Astrocyte (in vitro differentiated cells and primary cell): ENCODE results near the gene SCAMP5. TPM values are rescaled to one million over a fixed set of nuclear protein-coding genes. Genes with fewer than 3 reads are reported as not detected.

Experiments used
- DNase-seq: peaks from one replicate; pipeline ENCODE4 v3.0.0-alpha.2; 2010; ENCODE audit warnings: low read depth
- FAIRE-seq: peaks from 2 replicates; lab custom pipeline; 2011; peaks lifted over from hg19 to GRCh38; lab: Jason Lieb, UNC
- H2AFZ ChIP-seq: 2 replicates; pipeline ENCODE4 v1.6.0; 2012; ENCODE audit warnings: low read depth, low read length, inconsistent platforms
- H3K27ac ChIP-seq: 2 replicates; pipeline ENCODE4 v1.5.1; 2011; ENCODE audit warnings: low read depth, low read length, inconsistent platforms
- H3K27me3 ChIP-seq: 2 replicates; pipeline ENCODE4 v1.6.0; 2011; ENCODE audit warnings: low read length, inconsistent platforms; ENCODE audit not compliant: insufficient read depth
- H3K36me3 ChIP-seq: 2 replicates; pipeline ENCODE4 v1.5.1; 2011; ENCODE audit warnings: low read length, inconsistent platforms; ENCODE audit not compliant: insufficient read depth
- H3K4me1 ChIP-seq: 2 replicates; pipeline ENCODE4 v1.5.1; 2011; ENCODE audit warnings: low read length, inconsistent platforms; ENCODE audit not compliant: insufficient read depth
- H3K4me2 ChIP-seq: 2 replicates; pipeline ENCODE4 v1.6.0; 2012; ENCODE audit warnings: low read length, inconsistent platforms
- H3K4me3 ChIP-seq: 2 replicates; pipeline ENCODE4 v1.5.1; 2011; ENCODE audit warnings: low read depth, mild to moderate bottlenecking, low read length, inconsistent platforms; ENCODE audit not compliant: insufficient read depth
- H3K79me2 ChIP-seq: 2 replicates; pipeline ENCODE4 v1.6.0; 2012; ENCODE audit warnings: mild to moderate bottlenecking, low read length, inconsistent platforms; ENCODE audit not compliant: insufficient read depth
- H3K9ac ChIP-seq: 2 replicates; pipeline ENCODE4 v1.6.0; 2012; ENCODE audit warnings: mild to moderate bottlenecking, low read length, inconsistent platforms
- H3K9me3 ChIP-seq: 2 replicates; pipeline ENCODE4 v1.5.1; 2012; ENCODE audit warnings: low read depth, mild to moderate bottlenecking, low read length, inconsistent platforms; ENCODE audit not compliant: insufficient read depth
- H4K20me1 ChIP-seq: 2 replicates; pipeline ENCODE4 v1.6.0; 2012; ENCODE audit warnings: low read length, inconsistent platforms; ENCODE audit not compliant: insufficient read depth
- H3K27ac Mint-ChIP-seq: one replicate; pipeline ENCODE4 v1.8.0; 2021; ENCODE audit warnings: mild to moderate bottlenecking, mixed read lengths; ENCODE audit not compliant: unreplicated experiment
- H3K27me3 Mint-ChIP-seq: one replicate; pipeline ENCODE4 v1.8.0; 2021; ENCODE audit warnings: low read depth, mixed read lengths; ENCODE audit not compliant: unreplicated experiment
- H3K36me3 Mint-ChIP-seq: one replicate; pipeline ENCODE4 v1.8.0; 2021; ENCODE audit warnings: low read depth, mixed read lengths; ENCODE audit not compliant: unreplicated experiment
- H3K4me1 Mint-ChIP-seq: one replicate; pipeline ENCODE4 v1.8.0; 2021; ENCODE audit warnings: low read depth, mixed read lengths; ENCODE audit not compliant: unreplicated experiment
- H3K4me3 Mint-ChIP-seq: one replicate; pipeline ENCODE4 v1.8.0; 2021; ENCODE audit warnings: mild to moderate bottlenecking, moderate library complexity, mixed read lengths; ENCODE audit not compliant: unreplicated experiment
- H3K9me3 Mint-ChIP-seq: one replicate; pipeline ENCODE4 v1.8.0; 2021; ENCODE audit warnings: mild to moderate bottlenecking, mixed read lengths; ENCODE audit not compliant: unreplicated experiment
- EZH2 ChIP-seq: IDR thresholded peaks from 2 replicates; pipeline ENCODE4 v1.6.1; 2012; ENCODE audit warnings: mild to moderate bottlenecking, low read length, inconsistent platforms; ENCODE audit not compliant: insufficient read depth
- total RNA-seq: library from RNA; stranded (reverse); gene quantifications from 2 replicates; pipeline ENCODE4 v1.2.1, GENCODE V29; 2021
- TF ChIP-seq, protein P1 (sequence below): IDR thresholded peaks from 2 replicates; pipeline ENCODE4 v1.5.1; 2011; ENCODE audit warnings: low read depth, mild to moderate bottlenecking, inconsistent platforms, low read length, moderate library complexity; ENCODE audit not compliant: insufficient read depth

SCAMP5 gene
- total RNA-seq, 1 donor from 2014 or later, result 18.7 TPM

GRCh38 chr15:74955796-74956647 is 39.3 kb upstream of the SCAMP5 start:
- H3K27ac Mint-ChIP-seq, result no peak overlapping the region

GRCh38 chr15:74956648-74957475 is 38.5 kb upstream of the SCAMP5 start, which contains the start of gene RPP25:
Gene RPP25 (minus strand): TSS chr15:74956772. CDS start chr15:74956583, 189 bp downstream.
- peaks cover 10% of the 10 kb centered on the region for H4K20me1 ChIP-seq
- H3K9me3 ChIP-seq, result no peaks in the 10 kb centered on the region
- H2AFZ ChIP-seq, result peak within 1 kb of the TSS; percentile 89
- no peak for FAIRE-seq
- TF ChIP-seq EZH2, result peak; percentile 25
- TF ChIP-seq, protein P1, sequence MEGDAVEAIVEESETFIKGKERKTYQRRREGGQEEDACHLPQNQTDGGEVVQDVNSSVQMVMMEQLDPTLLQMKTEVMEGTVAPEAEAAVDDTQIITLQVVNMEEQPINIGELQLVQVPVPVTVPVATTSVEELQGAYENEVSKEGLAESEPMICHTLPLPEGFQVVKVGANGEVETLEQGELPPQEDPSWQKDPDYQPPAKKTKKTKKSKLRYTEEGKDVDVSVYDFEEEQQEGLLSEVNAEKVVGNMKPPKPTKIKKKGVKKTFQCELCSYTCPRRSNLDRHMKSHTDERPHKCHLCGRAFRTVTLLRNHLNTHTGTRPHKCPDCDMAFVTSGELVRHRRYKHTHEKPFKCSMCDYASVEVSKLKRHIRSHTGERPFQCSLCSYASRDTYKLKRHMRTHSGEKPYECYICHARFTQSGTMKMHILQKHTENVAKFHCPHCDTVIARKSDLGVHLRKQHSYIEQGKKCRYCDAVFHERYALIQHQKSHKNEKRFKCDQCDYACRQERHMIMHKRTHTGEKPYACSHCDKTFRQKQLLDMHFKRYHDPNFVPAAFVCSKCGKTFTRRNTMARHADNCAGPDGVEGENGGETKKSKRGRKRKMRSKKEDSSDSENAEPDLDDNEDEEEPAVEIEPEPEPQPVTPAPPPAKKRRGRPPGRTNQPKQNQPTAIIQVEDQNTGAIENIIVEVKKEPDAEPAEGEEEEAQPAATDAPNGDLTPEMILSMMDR, result no peak
- H3K9ac ChIP-seq, result peak within 1 kb of the TSS; percentile 59
- DNase-seq, result peak; percentile 36
- H3K79me2 ChIP-seq, result no peaks in the 10 kb centered on the region
- Mint-ChIP-seq H3K4me3 (peak within 1 kb of the TSS; percentile 81), H3K4me1 (peaks cover 10% of the 10 kb centered on the region), H3K27me3 (peaks cover 36% of the 10 kb centered on the region), H3K9me3 (no peaks in the 10 kb centered on the region), H3K27ac (peak within 1 kb of the TSS; percentile 34), H3K36me3 (no peaks in the 10 kb centered on the region)
- peak within 1 kb of the TSS; percentile 95 for H3K4me2 ChIP-seq
- peaks cover 34% of the 10 kb centered on the region for H3K4me1 ChIP-seq
- H3K4me3 ChIP-seq, result peak within 1 kb of the TSS; percentile 64
- peaks cover 31% of the 10 kb centered on the region for H3K27me3 ChIP-seq
- H3K27ac ChIP-seq, result no peak within 1 kb of the TSS
- no peaks in the 10 kb centered on the region for H3K36me3 ChIP-seq

More at GRCh38 chr15:74955796-74956647, 39.3 kb upstream of the SCAMP5 start:
- Mint-ChIP-seq H3K4me3 (peak overlapping the region; percentile 81), H3K4me1 (peaks cover 10% of the 10 kb centered on the region), H3K9me3 (no peaks in the 10 kb centered on the region), H3K36me3 (no peaks in the 10 kb centered on the region), H3K27me3 (peaks cover 27% of the 10 kb centered on the region)
- Histone ChIP-seq H3K79me2 (no peaks in the 10 kb centered on the region), H2AFZ (peak overlapping the region; percentile 89), H3K27me3 (peaks cover 27% of the 10 kb centered on the region), H4K20me1 (peaks cover 10% of the 10 kb centered on the region), H3K9ac (no peak overlapping the region), H3K36me3 (no peaks in the 10 kb centered on the region), H3K27ac (no peak overlapping the region), H3K9me3 (no peaks in the 10 kb centered on the region), H3K4me3 (peak overlapping the region; percentile 64), H3K4me1 (peaks cover 34% of the 10 kb centered on the region), H3K4me2 (peak overlapping the region; percentile 95)
- DNase-seq (peak; percentile 29), FAIRE-seq (no peak)
- TF ChIP-seq, protein P1, result no peak
- TF ChIP-seq EZH2, result no peak
